NCI-H146 (cell line): ENCODE measurements around the gene CGREF1.
"Not testable (repeated sequence)": the region's sequence is repeated elsewhere in the genome, so short reads cannot be mapped to it uniquely, and the experiment has no call there.

Source experiments
- DNase-seq: peaks from one replicate; lab custom pipeline; 2025; lab: John Stamatoyannopoulos, UW

CGREF1 gene

GRCh38 chr2:27111392-27112078 lies 7.4 kb downstream of the CGREF1 start:
- DNase-seq: not testable (repeated sequence)

- DNase-seq: not testable (repeated sequence)
Measured at GRCh38 chr2:27110603-27111352, 8.2 kb downstream of the CGREF1 start.

- no peak for DNase-seq
Measured at GRCh38 chr2:27109083-27109482, 9.8 kb downstream of the CGREF1 start.

- DNase-seq: no peak
Measured at GRCh38 chr2:27108221-27108620, 10.7 kb downstream of the CGREF1 start.

GRCh38 chr2:27105981-27106380 lies 12.9 kb downstream of the CGREF1 start:
- no peak for DNase-seq

- DNase-seq: no peak
Measured at GRCh38 chr2:27102329-27102728, 16.6 kb downstream of the CGREF1 start.

GRCh38 chr2:27100036-27100435 lies 18.9 kb downstream of the CGREF1 start:
- DNase-seq: no peak

- no peak for DNase-seq
Measured at GRCh38 chr2:27099334-27099955, 19.5 kb downstream of the CGREF1 start.

GRCh38 chr2:27097341-27097740 lies 21.6 kb downstream of the CGREF1 start:
- DNase-seq: no peak

GRCh38 chr2:27096748-27097297 lies 22.1 kb downstream of the CGREF1 start:
- no peak for DNase-seq

GRCh38 chr2:27095745-27096651 lies 22.9 kb downstream of the CGREF1 start:
- peak; percentile 9 for DNase-seq

- DNase-seq: no peak
Measured at GRCh38 chr2:27095427-27095744, 23.5 kb downstream of the CGREF1 start.

- DNase-seq: no peak
Measured at GRCh38 chr2:27094353-27094984, 24.5 kb downstream of the CGREF1 start.

GRCh38 chr2:27093430-27094352 lies 25.2 kb downstream of the CGREF1 start:
- no peak for DNase-seq

GRCh38 chr2:27092696-27093429 lies 26.1 kb downstream of the CGREF1 start:
- no peak for DNase-seq

- DNase-seq: no peak
Measured at GRCh38 chr2:27091746-27092695, 26.9 kb downstream of the CGREF1 start.

GRCh38 chr2:27089111-27089954 lies 29.6 kb downstream of the CGREF1 start:
- DNase-seq: no peak
